GM12864 (cell line): ENCODE measurements around the gene ARL3.

ENCODE experiments used
- DNase-seq: peaks from one replicate; pipeline ENCODE4 v3.0.0-alpha.2; 2011; ENCODE audit warnings: low read depth
- H3K4me3 ChIP-seq: 2 replicates; pipeline ENCODE4 v1.5.1; 2011; ENCODE audit warnings: mild to moderate bottlenecking, low read depth, low read length, control low read depth
- CTCF ChIP-seq: IDR thresholded peaks from 2 replicates; pipeline ENCODE4 v1.5.1; 2011; ENCODE audit warnings: low read depth, mild to moderate bottlenecking, moderate library complexity, low read length, control low read depth, inconsistent platforms; ENCODE audit errors: missing control alignments

ARL3 gene

GRCh38 chr10:102713539-102713813, 721 bp downstream of the ARL3 start:
- TF ChIP-seq CTCF = no peak
- H3K4me3 ChIP-seq = peak overlapping the region; percentile 98
- peak; percentile 52 for DNase-seq

- TF ChIP-seq CTCF = no peak
- H3K4me3 ChIP-seq = peak overlapping the region; percentile 98
Measured at GRCh38 chr10:102712843-102713538, 1.2 kb downstream of the ARL3 start.

GRCh38 chr10:102712089-102712488, 2.1 kb downstream of the ARL3 start:
- DNase-seq = peak; percentile 60
- peak overlapping the region; percentile 98; the same call in 1 of the 2 replicates for H3K4me3 ChIP-seq
- no peak for TF ChIP-seq CTCF

More at GRCh38 chr10:102712843-102713538, 1.2 kb downstream of the ARL3 start:
- no peak for DNase-seq

- TF ChIP-seq CTCF = no peak
- DNase-seq = peak; percentile 26
- H3K4me3 ChIP-seq = no peak overlapping the region; the same call in 1 of the 2 replicates
Measured at GRCh38 chr10:102710609-102711008, 3.6 kb downstream of the ARL3 start.

- no peak for TF ChIP-seq CTCF
- no peak for DNase-seq
- no peak overlapping the region for H3K4me3 ChIP-seq
Measured at GRCh38 chr10:102705531-102705930, 8.7 kb downstream of the ARL3 start.

GRCh38 chr10:102704915-102705314, 9.3 kb downstream of the ARL3 start:
- DNase-seq = no peak
- TF ChIP-seq CTCF = no peak
- H3K4me3 ChIP-seq = no peak overlapping the region

GRCh38 chr10:102702742-102703141, 11.5 kb downstream of the ARL3 start:
- no peak for TF ChIP-seq CTCF
- DNase-seq = no peak
- no peak overlapping the region for H3K4me3 ChIP-seq
